Stimulated activated CD8-positive, alpha-beta memory T cell treated with anti-CD3 and anti-CD28 coated beads, Interleukin-7, amount 100 ng/mL, for 24 hours (primary cell): Measurements from ENCODE around the gene MACROD2.
"Not testable (repeated sequence)": the region's sequence is repeated elsewhere in the genome, so short reads cannot be mapped to it uniquely, and the experiment has no call there.

Experiments
- DNase-seq: peaks from one replicate; pipeline ENCODE4 v3.0.0-alpha.2; 2020; ENCODE audit warnings: low read depth

Gene MACROD2

DNA sequence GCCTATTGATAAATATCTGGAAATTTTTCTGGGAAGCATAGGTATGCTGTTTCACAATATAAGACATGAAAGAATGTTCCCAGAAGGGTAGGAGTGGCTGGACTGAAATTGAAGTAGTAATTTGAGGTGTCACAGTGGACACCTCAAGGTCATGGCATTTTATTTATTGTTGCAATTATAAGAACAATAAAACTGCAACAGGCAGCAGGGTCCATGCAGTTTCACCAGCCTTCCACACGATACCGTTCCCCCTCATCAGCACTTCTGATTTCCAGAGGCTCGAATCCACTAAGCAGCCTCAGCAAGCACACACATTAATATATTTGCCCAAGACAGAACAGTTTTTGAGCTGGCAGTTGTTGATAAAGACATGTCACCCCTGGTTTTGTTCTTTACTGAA lies 1540.5 kb downstream of the MACROD2 start:
- DNase-seq, result no peak

DNA sequence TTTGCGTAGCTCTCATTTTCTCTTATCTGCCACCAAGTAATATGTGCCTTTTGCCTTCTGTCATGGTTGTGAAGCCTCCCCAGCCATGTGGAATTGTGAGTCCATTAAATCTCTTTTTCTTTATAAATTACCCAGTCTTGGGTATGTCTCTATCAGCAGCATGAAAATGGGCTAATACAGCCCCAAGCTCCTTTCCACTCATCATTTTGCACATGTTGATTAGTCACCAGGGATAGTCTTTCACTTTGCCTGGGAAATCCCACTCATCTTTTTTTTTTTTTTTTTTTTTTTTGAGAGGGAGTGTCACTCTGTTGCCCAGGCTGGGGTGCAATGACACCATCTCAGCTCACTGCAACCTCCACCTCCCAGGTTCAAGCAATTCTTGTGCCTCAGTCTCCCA lies 1541.9 kb downstream of the MACROD2 start:
- DNase-seq, result not testable (repeated sequence)

DNA sequence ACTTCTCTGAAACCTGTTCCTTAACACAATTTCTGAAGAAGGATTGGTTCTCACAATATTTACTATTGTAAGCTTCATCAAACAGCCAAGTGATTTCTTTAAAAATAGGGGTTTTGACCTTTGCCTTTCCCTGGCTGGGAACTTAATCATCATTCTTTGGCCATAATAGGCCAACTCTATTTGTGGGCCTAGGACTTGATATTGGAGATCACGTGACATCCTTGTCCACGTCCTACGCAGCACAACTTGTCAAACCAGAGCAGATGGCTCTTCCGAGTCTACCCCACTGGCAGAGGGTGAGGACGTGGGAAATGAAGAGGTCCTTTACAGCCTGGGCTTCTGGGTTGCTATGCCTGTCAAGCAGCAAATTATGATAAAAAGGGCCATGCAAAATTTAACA lies 1547.3 kb downstream of the MACROD2 start:
- DNase-seq, result no peak

GRCh38 chr20:15544742-15545141 lies 1549.4 kb downstream of the MACROD2 start:
- DNase-seq, result no peak

- DNase-seq, result no peak
Measured at GRCh38 chr20:15546525-15547023, 1551.3 kb downstream of the MACROD2 start.

DNA sequence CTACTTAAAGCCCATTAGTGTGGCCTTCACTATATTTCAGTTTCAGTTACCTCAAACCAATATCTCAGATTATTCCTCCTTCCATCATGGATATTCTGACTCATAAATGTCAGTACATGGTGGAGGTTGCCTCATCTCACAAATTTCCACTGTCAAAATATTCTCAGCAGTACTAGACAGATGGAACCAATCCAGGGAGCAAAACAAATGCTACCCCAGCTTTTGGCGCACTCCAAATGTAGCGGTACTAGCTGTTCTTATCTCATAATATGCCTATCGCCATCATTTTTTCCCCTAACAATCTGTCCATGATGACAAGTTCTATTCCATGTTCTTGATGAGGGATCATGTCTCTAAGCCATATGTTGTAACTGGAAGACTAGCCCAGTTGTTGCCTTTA lies 1551.8 kb downstream of the MACROD2 start:
- DNase-seq, result no peak

DNA sequence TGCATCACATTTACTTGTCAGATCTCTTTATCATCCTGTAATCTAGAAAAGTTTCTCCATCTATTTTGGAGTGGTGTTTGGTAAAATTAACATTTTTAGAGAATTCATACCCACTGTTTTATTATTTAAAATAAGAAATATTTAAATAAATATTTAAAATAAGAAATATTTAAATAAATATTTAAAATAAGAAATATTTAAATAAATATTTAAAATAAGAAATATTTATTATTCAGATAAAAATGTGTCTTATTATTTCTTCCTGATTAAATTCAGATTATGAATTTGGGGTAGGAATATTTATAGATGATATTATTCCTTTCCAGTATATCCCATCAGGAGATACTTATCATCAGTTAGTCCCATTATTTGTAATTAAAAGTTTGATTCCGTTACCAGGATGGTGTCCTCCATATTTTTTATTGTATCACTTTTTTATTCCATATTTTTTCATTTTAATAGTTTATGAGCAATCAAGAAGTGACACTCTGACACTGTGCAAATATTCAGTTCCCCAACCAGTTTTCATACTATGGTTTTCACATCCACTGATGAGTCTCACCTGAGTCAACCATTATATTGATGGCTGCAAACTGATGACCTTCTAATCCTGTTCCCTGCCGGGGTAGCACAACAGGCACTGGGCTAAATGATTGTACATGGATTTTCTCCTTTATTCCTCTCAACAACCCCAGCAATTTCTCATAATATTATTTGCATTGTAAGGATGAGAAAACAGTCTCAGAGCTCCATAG lies 1555.0 kb downstream of the MACROD2 start:
- DNase-seq, result no peak

DNA sequence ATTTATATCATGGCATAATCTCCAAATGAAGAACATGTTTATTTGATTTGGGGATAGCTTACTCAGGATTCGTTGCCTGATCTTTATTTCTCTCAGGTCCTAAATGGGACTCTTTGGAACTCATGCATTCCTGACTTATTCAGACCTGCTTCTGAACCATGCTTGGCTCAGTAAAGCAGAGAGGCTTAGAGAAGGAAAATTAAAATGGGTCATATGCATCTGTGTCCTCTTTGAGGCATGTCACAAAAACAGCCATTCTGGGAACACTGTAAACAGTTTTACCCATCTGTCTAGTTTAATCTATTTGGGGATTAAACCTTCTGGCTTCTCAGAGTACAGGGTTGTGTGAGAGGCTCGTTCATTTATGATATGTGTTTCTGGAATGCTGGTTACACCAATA lies 1560.6 kb downstream of the MACROD2 start:
- no peak for DNase-seq

GRCh38 chr20:15556869-15557268 lies 1561.6 kb downstream of the MACROD2 start:
- no peak for DNase-seq

- DNase-seq, result no peak
Measured at GRCh38 chr20:15561070-15561569, 1565.8 kb downstream of the MACROD2 start.

DNA sequence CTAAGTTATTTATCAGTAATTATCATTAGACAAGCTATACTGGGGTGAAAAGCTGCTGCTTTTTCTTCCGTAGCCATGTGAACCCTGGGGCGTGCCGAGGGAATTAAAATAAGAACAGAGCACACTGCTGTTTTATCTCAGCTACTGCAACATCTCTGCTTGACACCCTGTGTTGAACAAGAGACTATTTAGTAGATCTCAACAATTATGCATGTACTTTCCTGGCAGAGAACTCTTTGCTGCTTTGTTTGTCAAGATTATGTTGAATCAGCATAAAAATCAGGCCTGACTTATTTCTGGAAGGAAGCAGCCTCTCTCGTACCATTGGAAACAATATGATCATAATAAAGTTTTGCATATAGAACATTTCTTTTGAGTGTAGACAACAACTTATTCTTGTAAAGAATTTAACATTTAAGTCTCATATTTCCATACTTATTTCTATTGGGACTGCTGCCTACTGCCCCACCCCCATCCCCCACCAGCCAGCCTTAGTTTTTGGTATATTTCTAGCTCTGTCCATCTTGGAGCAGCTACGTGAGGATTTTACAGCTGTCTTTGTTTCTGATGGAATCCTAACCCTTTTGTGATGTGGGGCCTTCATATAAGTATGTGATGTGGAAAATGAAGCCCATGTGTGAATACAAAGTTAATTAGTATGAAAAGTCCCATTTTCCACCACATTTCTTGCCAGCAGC lies 1566.5 kb downstream of the MACROD2 start:
- DNase-seq, result no peak

DNA sequence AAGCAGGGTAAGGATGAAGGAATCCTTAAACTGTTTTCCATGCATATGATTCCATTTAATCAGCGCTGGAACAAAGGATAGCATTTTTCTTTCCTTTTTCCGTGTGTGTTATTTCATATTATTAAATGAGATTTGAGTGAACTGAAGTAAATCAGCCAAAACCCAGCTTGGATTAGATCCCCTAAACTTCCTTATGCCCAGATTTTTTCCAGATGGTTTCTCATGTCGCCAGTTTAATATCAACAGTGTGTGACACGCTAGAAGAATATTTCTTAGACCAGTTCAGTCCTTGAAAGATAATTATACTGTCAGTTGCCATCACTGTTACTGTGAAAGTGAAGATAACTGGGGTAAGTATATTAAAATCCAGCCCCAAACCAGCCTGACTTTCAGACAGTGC lies 1568.5 kb downstream of the MACROD2 start:
- no peak for DNase-seq

- DNase-seq, result no peak
Measured at GRCh38 chr20:15564981-15565380, 1569.7 kb downstream of the MACROD2 start.

DNA sequence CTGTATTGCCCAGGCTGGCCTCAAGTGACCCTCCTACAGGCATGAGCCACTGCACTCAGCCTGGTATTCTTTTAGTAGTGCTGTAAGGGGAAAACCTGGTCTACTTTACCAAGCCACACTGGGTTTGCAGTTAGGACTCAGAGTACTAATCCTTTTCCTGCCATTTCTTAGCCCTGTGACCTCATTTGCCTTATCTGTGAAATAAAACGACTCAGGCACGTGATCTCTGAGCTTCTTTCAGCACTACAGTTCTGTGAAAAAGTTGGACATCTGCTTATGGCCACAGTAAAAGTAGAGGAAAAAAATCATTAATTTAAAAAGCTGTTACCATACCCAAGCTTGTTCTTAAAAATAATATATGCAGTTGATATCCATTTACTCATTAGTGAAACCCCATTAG lies 1570.5 kb downstream of the MACROD2 start:
- DNase-seq, result no peak

DNA sequence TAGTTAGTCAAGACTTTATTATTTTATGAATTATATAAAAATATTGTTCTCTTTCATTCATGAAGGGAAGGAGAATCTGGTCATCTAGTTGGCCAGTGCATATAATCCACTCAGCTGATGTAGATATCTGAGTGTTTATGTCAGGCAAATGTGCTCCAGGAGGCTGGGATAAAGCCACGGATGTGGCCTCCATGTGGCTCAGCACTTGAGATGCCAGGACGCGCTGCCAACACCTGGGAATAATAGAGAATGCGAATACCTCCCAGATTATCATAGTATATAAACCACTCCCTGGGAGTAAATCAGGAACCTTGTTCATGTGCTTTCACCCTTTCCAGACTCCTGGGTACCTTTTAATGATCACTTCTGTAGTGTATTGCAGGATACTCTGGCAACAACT lies 1571.9 kb downstream of the MACROD2 start:
- no peak for DNase-seq

DNA sequence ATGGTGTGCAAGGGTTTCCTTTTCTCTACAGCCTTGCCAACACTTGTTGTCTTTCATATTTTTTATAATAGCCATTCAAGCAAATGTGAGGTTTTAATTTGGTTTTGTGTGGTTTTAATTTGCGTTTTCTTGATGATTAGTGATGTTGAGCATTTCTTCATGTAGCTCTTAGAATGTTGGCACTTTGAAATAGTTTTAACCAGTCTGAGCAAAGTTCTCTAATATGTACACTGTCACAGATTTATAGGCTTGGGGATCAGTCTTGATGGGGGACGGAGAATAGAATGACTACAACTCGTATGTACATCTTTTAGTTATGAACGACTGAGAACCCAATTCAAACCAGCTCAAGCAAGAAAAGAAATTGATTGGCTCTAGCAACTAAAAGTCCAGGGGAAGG lies 1574.8 kb downstream of the MACROD2 start:
- no peak for DNase-seq

GRCh38 chr20:15571056-15571455 lies 1575.7 kb downstream of the MACROD2 start:
- DNase-seq, result no peak

DNA sequence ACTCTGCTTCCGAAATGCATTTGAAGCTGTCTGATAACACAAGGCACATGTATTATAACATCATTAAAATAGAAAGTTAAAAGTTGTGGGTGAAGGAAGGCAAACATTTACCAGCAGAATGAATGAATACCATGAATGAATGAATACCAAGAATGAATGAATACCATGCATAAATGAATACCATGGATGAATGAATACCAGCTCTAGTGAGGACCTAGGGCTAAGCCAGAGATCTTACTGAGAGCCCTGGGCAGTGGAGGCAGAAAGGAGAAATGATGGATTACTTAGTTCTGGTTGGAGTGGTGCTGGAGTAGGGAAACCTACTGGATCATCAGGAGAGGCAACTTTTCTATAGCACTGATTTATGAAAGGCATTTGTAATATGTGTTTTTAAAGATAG lies 1579.9 kb downstream of the MACROD2 start:
- DNase-seq, result no peak

- DNase-seq, result no peak
Measured at GRCh38 chr20:15576411-15576810, 1581.1 kb downstream of the MACROD2 start.

- no peak for DNase-seq
Measured at GRCh38 chr20:15578113-15578512, 1582.8 kb downstream of the MACROD2 start.

GRCh38 chr20:15579688-15580087 lies 1584.4 kb downstream of the MACROD2 start:
- DNase-seq, result no peak

DNA sequence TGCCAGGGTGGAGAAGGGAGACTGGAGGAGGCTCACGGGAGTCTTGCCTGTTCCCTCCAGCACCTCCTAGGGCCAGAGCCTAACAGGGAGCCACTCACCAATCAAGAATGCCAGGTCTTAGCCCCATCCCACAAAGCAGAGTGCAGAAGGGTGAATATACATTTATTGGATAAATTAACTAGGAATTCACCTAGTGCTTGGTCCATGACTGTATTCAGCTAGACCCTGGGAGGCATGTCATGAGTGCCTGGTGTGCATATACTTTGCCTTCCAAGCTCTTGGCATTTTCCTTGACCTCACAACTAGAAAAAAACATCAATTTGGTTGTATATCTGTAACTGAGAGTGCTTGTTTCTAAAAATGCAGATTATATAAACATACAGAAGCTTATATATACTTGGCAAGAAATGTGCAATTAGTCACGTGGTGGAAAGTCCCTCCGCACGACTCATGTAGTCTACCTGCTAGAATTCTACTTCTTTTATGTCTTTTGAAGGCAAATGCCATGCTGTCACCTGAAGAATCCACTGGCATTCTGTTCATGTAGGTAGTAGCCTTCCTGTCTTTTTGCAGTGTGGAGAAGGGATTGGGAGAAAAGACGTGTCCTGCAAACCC lies 1586.9 kb downstream of the MACROD2 start:
- no peak for DNase-seq

DNA sequence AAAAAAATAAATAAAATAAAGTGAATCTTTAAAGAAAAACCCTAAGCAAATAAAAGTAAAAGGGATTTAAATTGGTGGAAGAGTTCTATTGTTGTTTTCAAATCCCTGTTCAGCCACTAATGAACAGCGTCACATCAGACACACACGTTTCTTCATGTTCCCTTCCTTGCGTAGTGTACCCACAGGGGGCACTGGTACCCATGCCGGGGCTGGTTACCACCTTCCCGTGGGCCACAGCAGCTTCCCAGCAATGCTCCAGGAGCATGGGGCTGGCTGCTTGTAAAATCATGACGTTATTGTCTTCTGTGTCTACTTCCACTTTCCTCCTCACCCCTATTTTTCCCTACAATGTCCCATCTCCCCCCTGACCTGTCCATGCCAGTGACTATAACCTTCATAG lies 1589.2 kb downstream of the MACROD2 start:
- no peak for DNase-seq
